Panc1 (cell line): ENCODE results near the gene FANCF. TPM values are rescaled to one million over a fixed set of nuclear protein-coding genes. Genes with fewer than 3 reads are reported as not detected.

ENCODE experiments used
- ATAC-seq: fragments of 200-7000 bp; cut with Tn5 transposase; 2 replicates; pipeline ENCODE4 v1.9.1; 2020; ENCODE audit warnings: mild to moderate bottlenecking, moderate library complexity
- BruUV-seq: library from RNA; stranded (reverse); fragments of 400-500 nt; replicated peaks from 2 replicates; lab custom pipeline; 2021; lab: Mats Ljungman, UMichigan
- CTCF ChIA-PET: fragments of 300-600 bp; sonication (Branson Sonifier 250); formaldehyde crosslinking; loops from one replicate; lab custom pipeline; 2022; ENCODE audit warnings: antibody characterized with exemption; lab: Charles Lee
- POLR2A ChIA-PET: fragments of 300-600 bp; sonication (Branson Sonifier 250); formaldehyde crosslinking; loops from one replicate; lab custom pipeline; 2022; ENCODE audit warnings: antibody characterized with exemption; lab: Charles Lee
- DNase-seq: peaks from one replicate; pipeline ENCODE4 v3.0.0-alpha.2; 2010; ENCODE audit warnings: low read depth, low spot score
- H3K27ac ChIP-seq: 2 replicates; pipeline ENCODE4 v1.5.1; 2011; ENCODE audit warnings: mild to moderate bottlenecking, low read length, inconsistent platforms
- H3K27me3 ChIP-seq: fragments of 200-500 bp; sonication (Bioruptor generic); 2 replicates; pipeline ENCODE4 v1.6.0; 2014; ENCODE audit warnings: low read length, inconsistent platforms; ENCODE audit not compliant: control insufficient read depth, insufficient read depth
- H3K36me3 ChIP-seq: fragments of 200-500 bp; sonication (Bioruptor generic); 2 replicates; pipeline ENCODE4 v1.5.1; 2014; ENCODE audit warnings: inconsistent platforms, mild to moderate bottlenecking, low read length, moderate library complexity; ENCODE audit not compliant: control insufficient read depth, insufficient read depth
- H3K4me1 ChIP-seq: 2 replicates; pipeline ENCODE4 v1.5.1; 2011; ENCODE audit warnings: inconsistent platforms, mild to moderate bottlenecking, low read length, moderate library complexity; ENCODE audit not compliant: control insufficient read depth, insufficient read depth
- H3K4me3 ChIP-seq, 2 experiments: 2 replicates each; pipeline ENCODE4 v1.5.1; 2011 to 2012; ENCODE audit warnings: low read depth in 2 of 2, low read length in 2 of 2, mild to moderate bottlenecking in 2 of 2, inconsistent platforms in 1 of 2, moderate library complexity in 1 of 2
- H3K9me3 ChIP-seq: fragments of 200-500 bp; sonication (Bioruptor generic); 2 replicates; pipeline ENCODE4 v1.5.1; 2014; ENCODE audit warnings: low read depth, mild to moderate bottlenecking, inconsistent platforms, low read length, moderate library complexity; ENCODE audit not compliant: control insufficient read depth, insufficient read depth
- CTCF ChIP-seq: fragments of 450-650 bp; IDR thresholded peaks from 2 replicates; pipeline ENCODE4 v1.5.1; 2017; ENCODE audit warnings: mild to moderate bottlenecking
- POLR2AphosphoS5 ChIP-seq: IDR thresholded peaks from 2 replicates; pipeline ENCODE4 v1.6.1; 2012; ENCODE audit warnings: mild to moderate bottlenecking, low read depth, low read length, moderate library complexity
- REST ChIP-seq, 2 experiments: IDR thresholded peaks; 2 replicates each; pipeline ENCODE4 v1.6.1; 2011 to 2012; ENCODE audit warnings: low read depth in 2 of 2, control low read depth in 1 of 2, low read length in 1 of 2, mild to moderate bottlenecking in 1 of 2, moderate library complexity in 1 of 2; ENCODE audit not compliant: insufficient read depth in 1 of 2
- SIN3A ChIP-seq: IDR thresholded peaks from 2 replicates; pipeline ENCODE4 v1.6.1; 2012; ENCODE audit warnings: low read depth, mild to moderate bottlenecking, low read length, moderate library complexity, borderline replicate concordance; ENCODE audit not compliant: insufficient read depth
- TCF7L2 ChIP-seq: IDR thresholded peaks from 2 replicates; pipeline ENCODE4 v1.6.1; 2011; ENCODE audit warnings: mild to moderate bottlenecking, low read depth, low read length, inconsistent platforms
- in situ Hi-C: cut with HindIII; loops from 2 replicates; pipeline ENCODE4 v1.10.0; 2016; ENCODE audit warnings: low sequenced_read_pairs, low pct_unique_long_range_greater_than_20kb
- intact Hi-C: fragments of 100-400 bp; cut with micrococcal nuclease; formaldehyde crosslinking; loops from one replicate; pipeline ENCODE4 v1.10.0; 2022; ENCODE audit not compliant: unreplicated experiment
- total RNA-seq: library from RNA; stranded (reverse); gene quantifications from one replicate; pipeline ENCODE4 v1.2.1, GENCODE V29; 2021; ENCODE audit not compliant: unreplicated experiment

Gene FANCF
- total RNA-seq, 1 experiment from 2014 or later, result 11.6 TPM

- CTCF ChIA-PET, result no interaction called here
- H3K27me3 ChIP-seq, result no peaks in the 10 kb centered on the region
- H3K27ac ChIP-seq, result no peak overlapping the region
- TF ChIP-seq TCF7L2, result no peak
- no peak for TF ChIP-seq REST (IDR thresholded peaks at IDR 0.05; ENCODE audit: insufficient read depth in 1 of 2, low read depth in 2 of 2, low read length in 1 of 2)
- TF ChIP-seq CTCF, result peak; percentile 14
- no peak for TF ChIP-seq POLR2AphosphoS5
- BruUV-seq, result no TSS peak
- H3K36me3 ChIP-seq, result no peaks in the 10 kb centered on the region
- in situ Hi-C loops (no loop called here), intact Hi-C loops (no loop called here)
- POLR2A ChIA-PET, result no interaction called here
- no peaks in the 10 kb centered on the region for H3K4me1 ChIP-seq
- no peaks in the 10 kb centered on the region for H3K9me3 ChIP-seq
- no peak for ATAC-seq
- H3K4me3 ChIP-seq, result no peak overlapping the region
- no peak for DNase-seq
Measured at GRCh38 chr11:22633354-22633902, 7.8 kb upstream of the FANCF start.

GRCh38 chr11:22627421-22627820 is 1.8 kb upstream of the FANCF start:
- in situ Hi-C loops, result no loop called here
- TF ChIP-seq SIN3A (no peak), POLR2AphosphoS5 (no peak), CTCF (no peak), TCF7L2 (no peak), REST (IDR thresholded peaks at IDR 0.05; ENCODE audit: insufficient read depth in 1 of 2, low read depth in 2 of 2, low read length in 1 of 2) (no peak)
- ChIA-PET POLR2A (no interaction called here), CTCF (interaction anchor here (0.7 kb wide), 1 partner anchor 37 kb away, joined by 4 read pairs; no protein-coding TSS in a partner anchor)
- Histone ChIP-seq H3K9me3 (no peaks in the 10 kb centered on the region), H3K27ac (no peak overlapping the region), H3K4me1 (0 out of 2 replicates have a peak, but pooled peaks cover 9% of the 10 kb centered on the region), H3K27me3 (no peaks in the 10 kb centered on the region), H3K36me3 (no peaks in the 10 kb centered on the region), H3K4me3 (no peak overlapping the region)
- DNase-seq (no peak), ATAC-seq (no peak)
- BruUV-seq, result no TSS peak
- intact Hi-C loops, result no loop called here
